Measurements from ENCODE around the gene EMC8. TPM values are rescaled to one million over a fixed set of nuclear protein-coding genes. Genes with fewer than 3 reads are reported as not detected.
A peak's percentile ranks its signal among the peaks of the same experiment; 100 is the strongest.

The EMC8 gene
- polyA plus RNA-seq, 1 experiment = 30.5 TPM

- TF ChIP-seq, protein P1, sequence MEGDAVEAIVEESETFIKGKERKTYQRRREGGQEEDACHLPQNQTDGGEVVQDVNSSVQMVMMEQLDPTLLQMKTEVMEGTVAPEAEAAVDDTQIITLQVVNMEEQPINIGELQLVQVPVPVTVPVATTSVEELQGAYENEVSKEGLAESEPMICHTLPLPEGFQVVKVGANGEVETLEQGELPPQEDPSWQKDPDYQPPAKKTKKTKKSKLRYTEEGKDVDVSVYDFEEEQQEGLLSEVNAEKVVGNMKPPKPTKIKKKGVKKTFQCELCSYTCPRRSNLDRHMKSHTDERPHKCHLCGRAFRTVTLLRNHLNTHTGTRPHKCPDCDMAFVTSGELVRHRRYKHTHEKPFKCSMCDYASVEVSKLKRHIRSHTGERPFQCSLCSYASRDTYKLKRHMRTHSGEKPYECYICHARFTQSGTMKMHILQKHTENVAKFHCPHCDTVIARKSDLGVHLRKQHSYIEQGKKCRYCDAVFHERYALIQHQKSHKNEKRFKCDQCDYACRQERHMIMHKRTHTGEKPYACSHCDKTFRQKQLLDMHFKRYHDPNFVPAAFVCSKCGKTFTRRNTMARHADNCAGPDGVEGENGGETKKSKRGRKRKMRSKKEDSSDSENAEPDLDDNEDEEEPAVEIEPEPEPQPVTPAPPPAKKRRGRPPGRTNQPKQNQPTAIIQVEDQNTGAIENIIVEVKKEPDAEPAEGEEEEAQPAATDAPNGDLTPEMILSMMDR (IDR thresholded peaks at IDR 0.05; ENCODE audit: low read depth, low read length) = no peak
- H3K27ac ChIP-seq (ENCODE audit: low read depth, low read length) = no peak overlapping the region
- H3K4me3 ChIP-seq (ENCODE audit: low read depth, low read length) = no peak overlapping the region
- ChIA-PET POLR2A (no interaction called here), CTCF (no interaction called here)
- H3K9me3 ChIP-seq (ENCODE audit: control insufficient read depth, insufficient read depth, low read length) = no peaks in the 10 kb centered on the region
- no peaks in the 10 kb centered on the region for H3K27me3 ChIP-seq (ENCODE audit: control insufficient read depth, insufficient read depth, low read length)
- DNase-seq (ENCODE audit: low read depth, low spot score) = no peak
Observed at GRCh38 chr16:85774136-85774535, 25.2 kb downstream of the EMC8 start.

- POLR2A ChIA-PET = no interaction called here
- DNase-seq (ENCODE audit: low read depth, low spot score) = no peak
- no peaks in the 10 kb centered on the region for H3K27me3 ChIP-seq (ENCODE audit: control insufficient read depth, insufficient read depth, low read length)
- no peak overlapping the region for H3K4me3 ChIP-seq (ENCODE audit: low read depth, low read length)
- no peaks in the 10 kb centered on the region for H3K9me3 ChIP-seq (ENCODE audit: control insufficient read depth, insufficient read depth, low read length)
- TF ChIP-seq, protein P1 (IDR thresholded peaks at IDR 0.05; ENCODE audit: low read depth, low read length) = no peak
- H3K27ac ChIP-seq (ENCODE audit: low read depth, low read length) = no peak overlapping the region
- CTCF ChIA-PET = no interaction called here
Observed at GRCh38 chr16:85773044-85773443, 26.3 kb downstream of the EMC8 start.

- ChIA-PET POLR2A (no interaction called here), CTCF (interaction anchor here (1.3 kb wide), 1 partner anchor 53 kb away, joined by 4 read pairs; no protein-coding TSS in a partner anchor)
- no peaks in the 10 kb centered on the region for H3K27me3 ChIP-seq (ENCODE audit: control insufficient read depth, insufficient read depth, low read length)
- H3K4me3 ChIP-seq (ENCODE audit: low read depth, low read length) = no peak overlapping the region
- TF ChIP-seq, protein P1 (IDR thresholded peaks at IDR 0.05; ENCODE audit: low read depth, low read length) = no peak
- no peaks in the 10 kb centered on the region for H3K9me3 ChIP-seq (ENCODE audit: control insufficient read depth, insufficient read depth, low read length)
- DNase-seq (ENCODE audit: low read depth, low spot score) = no peak
- H3K27ac ChIP-seq (ENCODE audit: low read depth, low read length) = no peak overlapping the region
Observed at GRCh38 chr16:85770741-85771140, 28.6 kb downstream of the EMC8 start.

- DNase-seq (ENCODE audit: low read depth, low spot score) = no peak
- POLR2A ChIA-PET = no interaction called here
- no peak overlapping the region for H3K4me3 ChIP-seq (ENCODE audit: low read depth, low read length)
- H3K27me3 ChIP-seq (ENCODE audit: control insufficient read depth, insufficient read depth, low read length) = no peaks in the 10 kb centered on the region
- H3K27ac ChIP-seq (ENCODE audit: low read depth, low read length) = peak overlapping the region; percentile 77
- TF ChIP-seq, protein P1 (IDR thresholded peaks at IDR 0.05; ENCODE audit: low read depth, low read length) = no peak
- no peaks in the 10 kb centered on the region for H3K9me3 ChIP-seq (ENCODE audit: control insufficient read depth, insufficient read depth, low read length)
- CTCF ChIA-PET = no interaction called here
Observed at GRCh38 chr16:85768199-85768598, 31.1 kb downstream of the EMC8 start.

GRCh38 chr16:85767531-85767930, 31.8 kb downstream of the EMC8 start:
- ChIA-PET CTCF (no interaction called here), POLR2A (no interaction called here)
- DNase-seq (ENCODE audit: low read depth, low spot score) = peak; percentile 52
- H3K9me3 ChIP-seq (ENCODE audit: control insufficient read depth, insufficient read depth, low read length) = no peaks in the 10 kb centered on the region
- H3K4me3 ChIP-seq (ENCODE audit: low read depth, low read length) = no peak overlapping the region
- peak overlapping the region; percentile 77 for H3K27ac ChIP-seq (ENCODE audit: low read depth, low read length)
- H3K27me3 ChIP-seq (ENCODE audit: control insufficient read depth, insufficient read depth, low read length) = no peaks in the 10 kb centered on the region
- TF ChIP-seq, protein P1 (IDR thresholded peaks at IDR 0.05; ENCODE audit: low read depth, low read length) = no peak
